GM19193 (cell line): Measurements from ENCODE around the gene PALS1.

Experiments used
- POLR2A ChIP-seq: IDR thresholded peaks from 4 replicates; pipeline ENCODE4 v1.6.1; 2011; ENCODE audit not compliant: insufficient read depth, insufficient read length; ENCODE audit errors: extremely low read depth

The PALS1 gene

DNA sequence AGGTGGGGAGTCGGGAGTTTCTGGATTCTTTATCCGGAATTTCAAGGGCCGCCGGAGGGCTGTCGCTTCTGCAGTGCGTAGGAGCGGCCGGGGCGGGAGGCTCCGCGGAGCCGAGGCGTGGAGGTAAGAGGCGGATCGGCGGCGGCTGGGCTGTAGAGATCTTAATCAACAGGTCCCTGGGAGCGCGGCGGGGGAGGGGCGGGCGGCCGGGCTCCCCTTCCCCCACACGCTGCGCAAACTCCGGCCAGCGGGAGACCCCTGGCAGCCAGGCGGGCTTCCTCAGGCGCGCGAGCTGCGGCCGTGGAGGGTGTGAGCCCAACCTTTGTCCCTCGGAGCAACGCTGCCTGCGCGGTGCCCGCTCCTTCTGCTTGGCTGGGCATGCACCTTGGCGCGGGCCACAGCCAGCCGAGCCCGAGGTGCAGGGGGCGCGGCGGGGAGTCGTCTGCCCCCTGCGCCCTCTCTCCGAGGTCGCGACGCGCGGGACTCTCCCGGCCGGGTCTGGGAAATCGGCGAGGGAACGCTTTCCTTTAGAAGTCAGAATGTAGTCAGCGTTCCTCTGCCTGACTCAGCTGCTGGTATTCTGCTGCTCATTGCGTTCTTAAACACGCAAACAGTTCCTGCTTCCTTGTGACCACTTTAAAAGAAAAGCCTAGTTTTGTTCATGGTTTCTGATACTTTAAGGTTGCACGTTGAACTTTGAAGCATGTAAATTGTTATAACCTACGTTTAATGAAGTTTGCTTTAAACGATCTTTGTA lies at the start of gene PALS1:
PALS1 (plus strand) TSS at position 25 of the 757 bp plus-strand sequence. CDS start 37,736 bp downstream, outside the sequence.
- TF ChIP-seq POLR2A, result peak; percentile 13

- TF ChIP-seq POLR2A, result no peak
These were observed 49.4 kb upstream of the PALS1 start for GRCh38 chr14:67191768-67192290.

DNA sequence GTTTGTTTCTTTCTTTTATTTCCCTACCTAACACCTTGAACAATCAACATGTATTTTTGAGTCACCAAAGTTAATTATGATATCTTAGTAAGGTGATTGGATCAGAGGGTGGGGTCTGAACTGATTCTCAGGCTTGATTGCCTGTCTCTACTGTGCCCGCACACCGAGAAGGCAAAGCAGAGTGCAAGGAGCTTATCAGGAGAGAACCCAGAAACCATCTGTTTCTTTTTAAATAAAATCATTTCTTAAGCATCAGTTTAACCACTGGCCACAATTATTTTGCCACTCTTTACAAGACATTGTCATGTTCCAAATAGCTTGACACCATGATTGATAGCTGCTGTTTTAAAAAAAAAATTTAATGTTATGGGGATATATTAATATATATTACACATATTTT lies 48.9 kb upstream of the PALS1 start:
- no peak for TF ChIP-seq POLR2A

DNA sequence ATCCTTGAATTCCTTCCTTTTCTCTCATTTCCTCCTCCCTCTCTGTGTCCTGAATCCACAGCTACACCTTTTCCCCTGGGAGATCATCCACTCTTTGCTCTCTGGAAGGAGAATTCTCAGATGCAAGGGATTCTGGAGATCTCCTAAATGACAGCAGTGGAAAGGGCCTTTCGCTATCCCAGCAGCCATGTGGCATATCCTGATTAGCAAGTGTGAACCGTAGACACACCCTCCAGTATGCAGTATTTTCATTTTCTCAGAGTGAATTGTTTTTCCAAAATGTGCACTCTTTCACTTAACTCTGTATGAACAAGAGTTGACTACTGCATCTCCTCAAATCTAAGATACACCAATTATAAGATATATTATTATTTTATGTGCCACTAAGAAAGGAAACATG lies 46.0 kb upstream of the PALS1 start:
- no peak for TF ChIP-seq POLR2A

DNA sequence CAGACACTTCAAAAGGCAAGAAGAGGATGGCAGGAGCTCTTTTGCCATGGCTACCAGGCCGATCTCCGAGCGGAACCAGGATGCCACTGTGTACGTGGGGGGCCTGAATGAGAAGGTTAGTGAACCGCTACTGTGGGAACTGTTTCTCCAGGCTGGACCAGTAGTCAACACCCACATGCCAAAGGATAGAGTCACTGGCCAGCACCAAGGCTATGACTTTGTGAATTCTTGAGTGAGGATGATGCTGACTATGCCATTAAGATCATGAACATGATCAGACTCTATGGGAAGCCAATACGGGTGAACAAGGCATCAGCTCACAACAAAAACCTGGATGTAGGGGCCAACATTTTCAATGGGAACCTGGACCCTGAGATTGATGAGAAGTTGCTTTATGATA lies 42.2 kb upstream of the PALS1 start:
- TF ChIP-seq POLR2A, result no peak

- TF ChIP-seq POLR2A, result no peak
These were observed 33.4 kb upstream of the PALS1 start for GRCh38 chr14:67207810-67208209.

DNA sequence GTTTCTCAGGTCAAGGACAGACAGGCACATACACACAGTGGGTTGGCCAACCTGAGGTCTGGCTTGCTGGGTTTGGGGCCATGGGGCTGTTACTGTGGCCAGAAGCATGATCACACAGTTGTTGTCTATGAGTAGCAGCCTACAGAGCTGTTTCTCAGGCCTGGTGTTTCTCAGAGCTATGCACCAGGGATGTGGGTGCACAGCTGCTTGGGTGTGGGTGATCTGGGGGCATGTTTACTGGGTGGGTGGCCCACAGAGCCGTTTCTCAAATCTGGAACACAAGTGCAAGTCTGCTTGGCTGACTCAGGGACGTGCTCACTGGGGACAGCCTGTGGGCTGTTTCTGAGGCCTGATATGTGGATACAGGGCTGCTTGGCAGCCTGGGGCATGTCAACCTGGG lies 23.1 kb upstream of the PALS1 start:
- no peak for TF ChIP-seq POLR2A

DNA sequence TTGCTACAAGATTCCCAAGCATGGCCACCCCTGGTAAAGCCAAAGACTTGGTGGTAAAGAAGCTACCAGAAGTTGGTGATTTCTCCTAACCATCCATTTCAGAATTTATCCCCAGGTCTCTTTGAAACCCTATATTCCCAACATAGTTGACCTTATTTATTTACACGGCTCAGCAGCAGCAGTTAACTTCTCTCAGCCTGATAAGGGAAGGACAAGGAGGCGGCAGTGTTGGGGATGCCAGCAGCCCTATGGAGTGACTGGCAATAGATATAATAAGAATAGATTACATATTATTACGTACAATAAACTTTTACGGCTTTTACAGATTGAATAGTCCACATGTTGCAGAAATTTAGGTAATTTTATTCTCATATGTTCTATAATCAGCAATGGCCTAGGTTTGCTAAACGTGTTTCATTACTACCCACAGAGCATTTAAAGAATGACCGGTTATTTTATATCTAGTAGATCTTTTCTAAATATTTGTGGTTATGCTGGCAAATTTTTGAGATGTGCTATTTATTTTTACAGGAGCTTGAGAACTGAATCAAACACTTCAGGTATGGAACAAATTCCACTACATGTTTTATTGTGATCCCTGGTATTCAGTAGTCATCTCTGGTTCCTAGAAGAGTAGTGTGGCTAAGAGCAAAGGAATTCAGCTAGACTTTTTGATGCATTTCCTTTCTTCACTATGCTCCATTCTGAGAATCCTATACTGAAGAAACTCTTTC lies 19.8 kb upstream of the PALS1 start:
- TF ChIP-seq POLR2A, result no peak

GRCh38 chr14:67221982-67222328 lies 19.3 kb upstream of the PALS1 start:
- no peak for TF ChIP-seq POLR2A

DNA sequence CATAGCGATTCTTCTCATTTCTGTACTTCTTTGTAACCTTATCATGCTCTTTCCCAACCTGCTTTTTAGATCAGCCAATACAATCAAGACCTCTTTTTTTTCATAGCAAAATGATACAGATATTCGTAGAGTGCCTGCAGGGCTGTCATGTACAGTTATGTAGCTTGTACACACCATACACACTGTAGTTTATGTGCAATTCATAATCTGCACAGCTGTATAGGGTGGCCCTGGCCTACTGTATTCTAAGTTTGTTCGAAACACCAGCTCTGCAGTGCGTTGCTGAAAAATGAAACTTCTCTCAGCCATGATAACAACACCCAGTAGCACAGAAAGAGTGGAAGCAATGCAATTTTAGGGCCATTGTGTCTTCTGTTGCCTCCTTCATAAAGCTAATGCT lies 15.7 kb upstream of the PALS1 start:
- TF ChIP-seq POLR2A, result no peak

- no peak for TF ChIP-seq POLR2A
These were observed 12.8 kb upstream of the PALS1 start for GRCh38 chr14:67228325-67228984.

- TF ChIP-seq POLR2A, result no peak
These were observed 9.2 kb upstream of the PALS1 start for GRCh38 chr14:67232066-67232465.

- TF ChIP-seq POLR2A, result no peak
These were observed 8.6 kb upstream of the PALS1 start for GRCh38 chr14:67232621-67233020.

DNA sequence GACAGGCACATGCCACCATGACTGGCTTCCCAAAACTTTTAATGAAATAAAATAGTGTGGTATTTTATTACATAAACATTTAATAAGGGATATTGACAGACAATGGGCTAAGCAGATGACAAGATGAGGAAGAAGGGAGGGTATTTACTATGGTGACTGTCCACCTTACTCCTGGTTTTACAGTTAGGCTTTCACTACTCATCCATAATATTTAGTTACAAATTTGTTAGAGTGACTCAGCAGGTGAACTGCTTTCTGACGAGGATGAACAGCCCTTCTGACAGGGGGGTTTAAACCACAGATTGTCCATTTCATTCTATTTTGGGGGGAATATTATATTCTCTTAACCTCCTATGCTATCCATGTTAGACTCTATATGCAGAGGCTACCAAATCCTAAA lies 3.6 kb upstream of the PALS1 start:
- no peak for TF ChIP-seq POLR2A

DNA sequence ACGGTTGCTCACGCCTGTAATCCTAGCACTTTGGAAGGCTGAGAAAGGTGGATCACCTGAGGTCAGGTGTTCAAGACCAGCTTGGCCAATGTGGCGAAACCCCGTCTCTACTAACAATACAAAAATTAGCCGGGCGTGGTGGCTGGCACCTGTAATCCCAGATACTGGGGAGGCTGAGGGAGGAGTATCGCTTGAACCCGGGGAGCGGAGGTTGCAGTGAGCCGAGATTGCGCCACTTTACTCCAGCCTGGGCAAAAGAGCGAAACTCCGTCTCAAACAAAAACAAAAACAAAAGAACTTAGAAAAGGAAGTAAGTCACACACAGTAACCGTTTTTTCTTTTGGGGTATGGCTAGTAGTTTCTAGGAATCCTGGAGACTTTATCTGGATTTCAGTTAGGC lies 1.7 kb upstream of the PALS1 start:
- TF ChIP-seq POLR2A, result no peak

GRCh38 chr14:67240168-67240932 lies 885 bp upstream of the PALS1 start:
- no peak for TF ChIP-seq POLR2A

DNA sequence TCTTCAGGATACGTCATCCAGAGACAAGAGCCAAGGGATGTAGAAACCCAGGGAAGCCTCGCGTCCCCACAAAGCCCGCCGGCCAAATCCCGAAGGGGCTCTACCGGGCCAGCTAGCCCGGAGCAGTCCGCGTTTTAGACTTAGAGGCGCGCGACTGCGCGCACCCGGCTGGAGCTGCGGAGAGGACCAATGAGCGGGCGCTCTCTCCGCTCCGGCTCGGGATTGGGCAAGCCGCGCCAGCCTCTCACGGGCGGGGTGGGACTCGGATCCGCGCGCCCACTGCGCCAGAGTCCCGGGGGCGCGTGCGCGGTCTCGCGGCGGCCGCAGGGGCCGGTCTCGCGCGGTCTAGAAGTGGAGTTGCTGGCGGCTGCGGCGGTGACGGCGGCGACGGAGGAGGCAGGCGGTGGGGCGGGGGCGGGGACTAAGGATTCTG lies 241 bp upstream of the PALS1 start:
- peak; percentile 74 for TF ChIP-seq POLR2A
